ENCODE data around the gene ALDH1L1. TPM values are rescaled to one million over a fixed set of nuclear protein-coding genes. Genes with fewer than 3 reads are reported as not detected.

ALDH1L1 gene
- total and polyA plus RNA-seq, 2 of the 13 experiments (the other 11 are each of a cell fraction or from before 2014, with no cell fraction given) = 11.2 to 28.7 TPM

DNA sequence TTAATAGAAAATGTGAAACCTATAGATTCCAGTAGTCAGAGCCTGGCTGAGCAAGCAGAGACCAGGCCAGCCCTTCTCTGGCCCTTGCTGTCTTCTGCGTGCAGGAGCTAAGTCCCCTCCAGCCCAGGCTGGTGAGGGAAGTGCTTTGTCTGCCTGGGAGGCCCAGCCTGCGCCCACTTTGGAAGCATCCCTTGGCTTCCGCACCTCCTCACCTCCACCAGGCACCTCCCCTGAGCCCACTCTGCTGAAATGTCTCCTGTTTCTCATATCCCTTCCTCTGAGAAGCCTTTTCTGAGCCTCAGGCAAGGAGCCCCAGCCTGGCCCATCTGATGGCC is 45.3 kb downstream of the ALDH1L1 start:
- in situ Hi-C loops (cut with HindIII; ENCODE audit: extremely low pct_ligation_motif_present, low pct_unique_long_range_greater_than_20kb) (loop anchor here (10.0 to 25.0 kb wide), 2 partner anchors 60 to 227 kb away; partner anchors contain the start of gene KLF15), intact Hi-C loops (cut with micrococcal nuclease; ENCODE audit: unreplicated experiment) (no loop called here)
- no peak for FAIRE-seq
- Histone ChIP-seq H3K36me3 (replicated peaks in 1 of 2; ENCODE audit: control insufficient read depth in 1 of 2, insufficient read depth in 2 of 2, low read length in 2 of 2) (0 out of 5 replicates have a peak, but pooled peaks cover 0 to 1% of the 10 kb centered on the region in 2 experiments), H4K20me1 (ENCODE audit: insufficient read depth, low read length) (no peaks in the 10 kb centered on the region), H3K4me2 (ENCODE audit: low read depth, low read length) (no peak overlapping the region), H3K9ac (ENCODE audit: insufficient read depth, low read depth, low read length) (no peak overlapping the region), H3K4me3 (replicated peaks in 1 of 3; ENCODE audit: insufficient read depth in 1 of 3, low read depth in 2 of 3, low read length in 3 of 3) (no peak overlapping the region), H3K4me1 (ENCODE audit: insufficient read depth, low read length) (no peaks in the 10 kb centered on the region), H3K9me3 (ENCODE audit: low read length) (no peaks in the 10 kb centered on the region), H3K79me2 (ENCODE audit: insufficient read depth, low read length) (no peaks in the 10 kb centered on the region), H2AFZ (ENCODE audit: low read length) (no peak overlapping the region), H3K27me3 (ENCODE audit: control insufficient read depth in 1 of 2, insufficient read depth in 2 of 2, low read length in 2 of 2) (no peaks in the 10 kb centered on the region), H3K27ac (ENCODE audit: extremely low read length, insufficient read depth, low read length) (no peak overlapping the region)
- CTCF ChIA-PET (ENCODE audit: low intra/inter-chr PET ratio, low total read pairs) = interaction anchor here (1.0 to 4.2 kb wide), 4 partner anchors 63 to 254 kb away, joined by 4 to 27 read pairs (median 20); no protein-coding TSS in a partner anchor
- WGBS (ENCODE audit: low lambda C conversion rate) = 94% methylated on average over 2 of the region's 3 CpGs
- no peak for DNase-seq (ENCODE audit: low spot score)
- POLR2A ChIA-PET = no interaction called here
- ATAC-seq = no peak; the same call in 2 of the 3 replicates
- TF ChIP-seq MAZ (IDR thresholded peaks at IDR 0.05; ENCODE audit: borderline replicate concordance, low read depth, low read length) (no peak), MAZ (CRISPR knock-in tag; IDR thresholded peaks at IDR 0.05; ENCODE audit: low read depth) (no peak), ZNF850 (CRISPR knock-in tag; conservative IDR thresholded peaks at IDR 0.05) (no peak), HHEX (CRISPR knock-in tag; IDR thresholded peaks at IDR 0.05) (no peak), PAX8 (CRISPR knock-in tag; IDR thresholded peaks at IDR 0.05; ENCODE audit: borderline replicate concordance) (no peak), ZNF781 (CRISPR knock-in tag; IDR thresholded peaks at IDR 0.05; ENCODE audit: borderline replicate concordance, not compliant biosample characterization) (no peak), ISX (CRISPR knock-in tag; conservative IDR thresholded peaks at IDR 0.05) (no peak), DNMT3B (CRISPR knock-in tag; conservative IDR thresholded peaks at IDR 0.05) (no peak), EZH2 (conservative IDR thresholded peaks at IDR 0.05; ENCODE audit: low read depth, low read length) (no peak), ZNF101 (CRISPR knock-in tag; IDR thresholded peaks at IDR 0.05; ENCODE audit: borderline replicate concordance, low read depth) (no peak), ETV6 (CRISPR knock-in tag; conservative IDR thresholded peaks at IDR 0.05) (no peak), KDM1A (CRISPR knock-in tag; IDR thresholded peaks at IDR 0.05) (no peak), ZNF430 (CRISPR knock-in tag; IDR thresholded peaks at IDR 0.05) (no peak), HOXA9 (CRISPR knock-in tag; IDR thresholded peaks at IDR 0.05; ENCODE audit: borderline replicate concordance) (no peak), MEIS1 (CRISPR knock-in tag; IDR thresholded peaks at IDR 0.05; ENCODE audit: borderline replicate concordance) (no peak), BRD4 (CRISPR knock-in tag; IDR thresholded peaks at IDR 0.05) (no peak), ASH2L (IDR thresholded peaks at IDR 0.05; ENCODE audit: insufficient read length, low read depth, low read length) (no peak), ZNF7 (CRISPR knock-in tag; IDR thresholded peaks at IDR 0.05) (no peak)
- TF ChIP-seq, protein P1, sequence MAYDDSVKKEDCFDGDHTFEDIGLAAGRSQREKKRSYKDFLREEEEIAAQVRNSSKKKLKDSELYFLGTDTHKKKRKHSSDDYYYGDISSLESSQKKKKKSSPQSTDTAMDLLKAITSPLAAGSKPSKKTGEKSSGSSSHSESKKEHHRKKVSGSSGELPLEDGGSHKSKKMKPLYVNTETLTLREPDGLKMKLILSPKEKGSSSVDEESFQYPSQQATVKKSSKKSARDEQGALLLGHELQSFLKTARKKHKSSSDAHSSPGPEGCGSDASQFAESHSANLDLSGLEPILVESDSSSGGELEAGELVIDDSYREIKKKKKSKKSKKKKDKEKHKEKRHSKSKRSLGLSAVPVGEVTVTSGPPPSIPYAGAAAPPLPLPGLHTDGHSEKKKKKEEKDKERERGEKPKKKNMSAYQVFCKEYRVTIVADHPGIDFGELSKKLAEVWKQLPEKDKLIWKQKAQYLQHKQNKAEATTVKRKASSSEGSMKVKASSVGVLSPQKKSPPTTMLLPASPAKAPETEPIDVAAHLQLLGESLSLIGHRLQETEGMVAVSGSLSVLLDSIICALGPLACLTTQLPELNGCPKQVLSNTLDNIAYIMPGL (CRISPR knock-in tag; IDR thresholded peaks at IDR 0.05; ENCODE audit: borderline replicate concordance in 1 of 2, low read depth in 1 of 2) = no peak
- TF ChIP-seq, protein P2, sequence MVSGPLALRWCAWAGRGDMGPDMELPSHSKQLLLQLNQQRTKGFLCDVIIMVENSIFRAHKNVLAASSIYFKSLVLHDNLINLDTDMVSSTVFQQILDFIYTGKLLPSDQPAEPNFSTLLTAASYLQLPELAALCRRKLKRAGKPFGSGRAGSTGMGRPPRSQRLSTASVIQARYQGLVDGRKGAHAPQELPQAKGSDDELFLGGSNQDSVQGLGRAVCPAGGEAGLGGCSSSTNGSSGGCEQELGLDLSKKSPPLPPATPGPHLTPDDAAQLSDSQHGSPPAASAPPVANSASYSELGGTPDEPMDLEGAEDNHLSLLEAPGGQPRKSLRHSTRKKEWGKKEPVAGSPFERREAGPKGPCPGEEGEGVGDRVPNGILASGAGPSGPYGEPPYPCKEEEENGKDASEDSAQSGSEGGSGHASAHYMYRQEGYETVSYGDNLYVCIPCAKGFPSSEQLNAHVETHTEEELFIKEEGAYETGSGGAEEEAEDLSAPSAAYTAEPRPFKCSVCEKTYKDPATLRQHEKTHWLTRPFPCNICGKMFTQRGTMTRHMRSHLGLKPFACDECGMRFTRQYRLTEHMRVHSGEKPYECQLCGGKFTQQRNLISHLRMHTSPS (CRISPR knock-in tag; IDR thresholded peaks at IDR 0.05; ENCODE audit: low read depth) = no peak
- BruUV-seq (replicated peaks) = no TSS peak

All from HepG2 (cell line).